HG03342 (cell line): ENCODE measurements around the gene MYO10.

Experiments used
- ATAC-seq: cut with Tn5 transposase; IDR thresholded peaks from one replicate; pipeline ENCODE4 v1.9.1; 2021; ENCODE audit warnings: mild to moderate bottlenecking, moderate library complexity; ENCODE audit not compliant: unreplicated experiment

The MYO10 gene

GRCh38 chr5:16943846-16944678 is 8.0 kb upstream of the MYO10 start:
- no peak for ATAC-seq

- no peak for ATAC-seq
These were observed 1.5 kb upstream of the MYO10 start for GRCh38 chr5:16937503-16938161.

- no peak for ATAC-seq
These were observed 926 bp upstream of the MYO10 start for GRCh38 chr5:16936989-16937438.

- peak; percentile 47 for ATAC-seq
These were observed 598 bp downstream of the MYO10 start for GRCh38 chr5:16935231-16936149.

- ATAC-seq = no peak
These were observed 1.4 kb downstream of the MYO10 start for GRCh38 chr5:16934677-16935153.

GRCh38 chr5:16934123-16934522 is 2.0 kb downstream of the MYO10 start:
- ATAC-seq = peak; percentile 79

GRCh38 chr5:16933337-16933736 is 2.8 kb downstream of the MYO10 start:
- no peak for ATAC-seq

GRCh38 chr5:16932401-16932800 is 3.7 kb downstream of the MYO10 start:
- ATAC-seq = no peak

- no peak for ATAC-seq
These were observed 4.6 kb downstream of the MYO10 start for GRCh38 chr5:16931334-16932110.

GRCh38 chr5:16930496-16930895 is 5.6 kb downstream of the MYO10 start:
- ATAC-seq = no peak

- ATAC-seq = no peak
These were observed 6.3 kb downstream of the MYO10 start for GRCh38 chr5:16929831-16930230.

GRCh38 chr5:16929347-16929746 is 6.7 kb downstream of the MYO10 start:
- ATAC-seq = no peak

GRCh38 chr5:16927613-16928012 is 8.5 kb downstream of the MYO10 start:
- ATAC-seq = no peak

- ATAC-seq = no peak
These were observed 9.7 kb downstream of the MYO10 start for GRCh38 chr5:16926417-16926816.

GRCh38 chr5:16924206-16924605 is 11.9 kb downstream of the MYO10 start:
- ATAC-seq = no peak

- ATAC-seq = peak; percentile 80
These were observed 13.7 kb downstream of the MYO10 start for GRCh38 chr5:16922430-16922829.

GRCh38 chr5:16921211-16921610 is 14.9 kb downstream of the MYO10 start:
- ATAC-seq = no peak

- no peak for ATAC-seq
These were observed 15.8 kb downstream of the MYO10 start for GRCh38 chr5:16920109-16920816.

GRCh38 chr5:16918891-16919671 is 17.0 kb downstream of the MYO10 start:
- no peak for ATAC-seq
